K562 (cell line): ENCODE data around the gene SLC6A16. TPM values are rescaled to one million over a fixed set of nuclear protein-coding genes. Genes with fewer than 3 reads are reported as not detected.
A peak's percentile ranks its signal among the peaks of the same experiment; 100 is the strongest.

Experiments used
- DIDO1 ChIP-seq: fragments of 450-650 bp; IDR thresholded peaks from 2 replicates; pipeline ENCODE4 v1.6.1; 2016; ENCODE audit warnings: low read depth, missing biosample characterization, missing genetic modification characterization
- DMBX1 ChIP-seq: fragments of 250-450 bp; sonication (Bioruptor Pico); IDR thresholded peaks from 2 replicates; pipeline ENCODE4 v1.8.0; 2022; ENCODE audit warnings: inconsistent platforms, mild to moderate bottlenecking, moderate library complexity, borderline replicate concordance
- HNRNPL ChIP-seq: fragments of 200-400 bp; formaldehyde crosslinking; IDR thresholded peaks from 2 replicates; pipeline ENCODE4 v1.6.1; 2017; ENCODE audit warnings: low read depth, mild to moderate bottlenecking, low read length
- NCOA2 ChIP-seq, 2 experiments: fragments of 450-650 bp; IDR thresholded peaks; 2 replicates each; pipeline ENCODE4 v1.6.1; 2018; ENCODE audit warnings: mild to moderate bottlenecking in 2 of 2, moderate library complexity in 1 of 2; ENCODE audit not compliant: partially characterized antibody in 2 of 2
- PURB ChIP-seq: sonication (generic); formaldehyde crosslinking; IDR thresholded peaks from 2 replicates; pipeline ENCODE4 v1.9.0; 2021; ENCODE audit warnings: low read depth, mild to moderate bottlenecking, missing genetic modification reagents
- RNF2 ChIP-seq: sonication (generic); IDR thresholded peaks from 2 replicates; pipeline ENCODE4 v1.6.1; 2016
- SMARCE1 ChIP-seq: fragments of 450-650 bp; IDR thresholded peaks from 2 replicates; pipeline ENCODE4 v1.7.1; 2016; ENCODE audit warnings: mild to moderate bottlenecking
- ZNF695 ChIP-seq: fragments of 450-650 bp; formaldehyde crosslinking; IDR thresholded peaks from 2 replicates; pipeline ENCODE4 v1.4.0; 2020; ENCODE audit warnings: mild to moderate bottlenecking, moderate library complexity
- ZNF699 ChIP-seq: fragments of 250-450 bp; sonication (Bioruptor Pico); IDR thresholded peaks from 2 replicates; pipeline ENCODE4 v1.8.0; 2021; ENCODE audit warnings: mild to moderate bottlenecking, moderate library complexity; ENCODE audit not compliant: insufficient replicate concordance
- ZZZ3 ChIP-seq: fragments of 450-650 bp; IDR thresholded peaks from 2 replicates; pipeline ENCODE4 v1.6.1; 2016; ENCODE audit warnings: antibody characterized with exemption, mild to moderate bottlenecking, moderate library complexity
- polyA plus RNA-seq, 8 experiments: library from polyadenylated mRNA; depleted of rRNA in 4 of 8; stranded (reverse) in 5 of 8; unstranded in 3 of 8; fragments of >200 nt; fragmentation: Nextera tagmentation in 2 of 8; fragmentation: Illumina TruSeq in 1 of 8; extraction: Ambion mirVana in 2 of 8; extraction: Trizol in 1 of 8; gene quantifications; 2 replicates each; pipeline versions ENCODE4 v1.2.1 to v1.2.3, GENCODE V29; 2011 to 2014; ENCODE audit warnings: inconsistent platforms in 1 of 8, missing spikeins in 1 of 8
- total RNA-seq, 7 experiments: library from RNA; depleted of rRNA in 6 of 7; stranded (reverse); fragments of >200 nt in 6 of 7; fragmentation: Illumina TruSeq in 2 of 7; extraction: Trizol in 2 of 7; gene quantifications; 2 replicates each; pipeline versions ENCODE4 v1.2.1 to v1.2.3, GENCODE V29; 2011 to 2021; ENCODE audit warnings: low replicate concordance in 1 of 7
- TF ChIP-seq, protein P1 (sequence below): fragments of 450-650 bp; formaldehyde crosslinking; conservative IDR thresholded peaks from 2 replicates; pipeline ENCODE4 v1.4.0; 2022; ENCODE audit warnings: mild to moderate bottlenecking, missing genetic modification characterization
- TF ChIP-seq, protein P2 (sequence below), 2 experiments: fragments of 200-800 bp in 1 of 2; sonication (Bioruptor generic) in 1 of 2; sonication (generic) in 1 of 2; formaldehyde crosslinking in 1 of 2; IDR thresholded peaks in 1 of 2; conservative IDR thresholded peaks in 1 of 2; 2 replicates each; pipeline versions ENCODE4 v1.5.0 to v1.6.1; 2016 to 2020; ENCODE audit warnings: missing compliant biosample characterization in 1 of 2, missing genetic modification characterization in 1 of 2, missing genetic modification reagents in 1 of 2
- TF ChIP-seq, protein P3 (sequence below): fragments of 250-450 bp; sonication (Bioruptor Pico); IDR thresholded peaks from 2 replicates; pipeline ENCODE4 v1.4.0; 2020
- TF ChIP-seq, protein P4 (sequence below): fragments of 250-450 bp; sonication (Bioruptor Pico); IDR thresholded peaks from 2 replicates; pipeline ENCODE4 v1.4.0; 2020
- TF ChIP-seq, protein P5 (sequence below): IDR thresholded peaks from 2 replicates; pipeline ENCODE4 v1.6.1; 2016; ENCODE audit warnings: missing genetic modification characterization, missing compliant biosample characterization

Gene SLC6A16
- total and polyA plus RNA-seq, 9 of the 15 experiments (the other 6 are each of a cell fraction or from before 2014, with no cell fraction given), result 0.05 to 0.95 (median 0.36) TPM

DNA sequence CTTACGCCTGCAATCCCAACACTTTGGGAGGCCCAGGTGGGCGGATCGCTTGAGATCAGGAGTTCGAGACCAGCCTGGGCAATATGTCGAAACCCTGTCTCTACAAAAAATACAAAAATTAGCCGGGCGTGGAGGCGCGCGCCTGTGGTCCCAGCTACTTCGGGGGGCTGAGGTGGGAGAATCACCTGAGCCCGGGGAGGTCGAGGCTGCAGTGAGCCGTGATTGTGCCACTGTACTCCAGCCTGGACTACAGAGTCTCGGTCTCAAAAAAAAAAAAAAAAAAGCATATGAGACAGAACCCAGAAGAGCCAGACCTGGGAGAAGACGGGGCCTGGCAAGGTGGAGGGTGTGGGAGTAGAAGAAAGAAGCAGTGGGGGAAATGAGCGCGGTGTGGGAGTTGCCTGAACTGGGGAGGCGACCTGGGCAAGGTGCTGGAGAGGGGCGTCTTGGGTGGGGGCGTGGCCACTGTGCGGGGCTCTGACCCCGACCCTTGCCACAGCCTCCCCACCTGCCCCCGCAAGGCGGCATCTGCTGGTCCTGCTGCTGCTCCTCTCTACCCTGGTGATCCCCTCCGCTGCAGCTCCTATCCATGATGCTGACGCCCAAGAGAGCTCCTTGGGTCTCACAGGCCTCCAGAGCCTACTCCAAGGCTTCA lies 39.2 kb upstream of the SLC6A16 start (continued):
- TF ChIP-seq, protein P1, sequence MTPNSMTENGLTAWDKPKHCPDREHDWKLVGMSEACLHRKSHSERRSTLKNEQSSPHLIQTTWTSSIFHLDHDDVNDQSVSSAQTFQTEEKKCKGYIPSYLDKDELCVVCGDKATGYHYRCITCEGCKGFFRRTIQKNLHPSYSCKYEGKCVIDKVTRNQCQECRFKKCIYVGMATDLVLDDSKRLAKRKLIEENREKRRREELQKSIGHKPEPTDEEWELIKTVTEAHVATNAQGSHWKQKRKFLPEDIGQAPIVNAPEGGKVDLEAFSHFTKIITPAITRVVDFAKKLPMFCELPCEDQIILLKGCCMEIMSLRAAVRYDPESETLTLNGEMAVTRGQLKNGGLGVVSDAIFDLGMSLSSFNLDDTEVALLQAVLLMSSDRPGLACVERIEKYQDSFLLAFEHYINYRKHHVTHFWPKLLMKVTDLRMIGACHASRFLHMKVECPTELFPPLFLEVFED, result no peak
- TF ChIP-seq, protein P2, sequence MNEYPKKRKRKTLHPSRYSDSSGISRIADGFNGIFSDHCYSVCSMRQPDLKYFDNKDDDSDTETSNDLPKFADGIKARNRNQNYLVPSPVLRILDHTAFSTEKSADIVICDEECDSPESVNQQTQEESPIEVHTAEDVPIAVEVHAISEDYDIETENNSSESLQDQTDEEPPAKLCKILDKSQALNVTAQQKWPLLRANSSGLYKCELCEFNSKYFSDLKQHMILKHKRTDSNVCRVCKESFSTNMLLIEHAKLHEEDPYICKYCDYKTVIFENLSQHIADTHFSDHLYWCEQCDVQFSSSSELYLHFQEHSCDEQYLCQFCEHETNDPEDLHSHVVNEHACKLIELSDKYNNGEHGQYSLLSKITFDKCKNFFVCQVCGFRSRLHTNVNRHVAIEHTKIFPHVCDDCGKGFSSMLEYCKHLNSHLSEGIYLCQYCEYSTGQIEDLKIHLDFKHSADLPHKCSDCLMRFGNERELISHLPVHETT (CRISPR knock-in tag; conservative IDR thresholded peaks at IDR 0.05 in 1 of 2, IDR thresholded peaks at IDR 0.05 in 1 of 2), result 0 out of 4 replicates have a peak, but pooled peaks of 1 of the 2 experiments have one; percentile 55
- no peak for TF ChIP-seq HNRNPL
- TF ChIP-seq, protein P3, sequence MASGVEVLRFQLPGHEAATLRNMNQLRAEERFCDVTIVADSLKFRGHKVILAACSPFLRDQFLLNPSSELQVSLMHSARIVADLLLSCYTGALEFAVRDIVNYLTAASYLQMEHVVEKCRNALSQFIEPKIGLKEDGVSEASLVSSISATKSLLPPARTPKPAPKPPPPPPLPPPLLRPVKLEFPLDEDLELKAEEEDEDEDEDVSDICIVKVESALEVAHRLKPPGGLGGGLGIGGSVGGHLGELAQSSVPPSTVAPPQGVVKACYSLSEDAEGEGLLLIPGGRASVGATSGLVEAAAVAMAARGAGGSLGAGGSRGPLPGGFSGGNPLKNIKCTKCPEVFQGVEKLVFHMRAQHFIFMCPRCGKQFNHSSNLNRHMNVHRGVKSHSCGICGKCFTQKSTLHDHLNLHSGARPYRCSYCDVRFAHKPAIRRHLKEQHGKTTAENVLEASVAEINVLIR (CRISPR knock-in tag), result no peak
- no peak for TF ChIP-seq ZNF699 (CRISPR knock-in tag)
- no peak for TF ChIP-seq DIDO1
- no peak for TF ChIP-seq DMBX1 (CRISPR knock-in tag)
- TF ChIP-seq NCOA2 (IDR thresholded peaks at IDR 0.05; ENCODE audit: partially characterized antibody in 2 of 2), result no peak
- TF ChIP-seq ZZZ3, result no peak
- TF ChIP-seq, protein P4, sequence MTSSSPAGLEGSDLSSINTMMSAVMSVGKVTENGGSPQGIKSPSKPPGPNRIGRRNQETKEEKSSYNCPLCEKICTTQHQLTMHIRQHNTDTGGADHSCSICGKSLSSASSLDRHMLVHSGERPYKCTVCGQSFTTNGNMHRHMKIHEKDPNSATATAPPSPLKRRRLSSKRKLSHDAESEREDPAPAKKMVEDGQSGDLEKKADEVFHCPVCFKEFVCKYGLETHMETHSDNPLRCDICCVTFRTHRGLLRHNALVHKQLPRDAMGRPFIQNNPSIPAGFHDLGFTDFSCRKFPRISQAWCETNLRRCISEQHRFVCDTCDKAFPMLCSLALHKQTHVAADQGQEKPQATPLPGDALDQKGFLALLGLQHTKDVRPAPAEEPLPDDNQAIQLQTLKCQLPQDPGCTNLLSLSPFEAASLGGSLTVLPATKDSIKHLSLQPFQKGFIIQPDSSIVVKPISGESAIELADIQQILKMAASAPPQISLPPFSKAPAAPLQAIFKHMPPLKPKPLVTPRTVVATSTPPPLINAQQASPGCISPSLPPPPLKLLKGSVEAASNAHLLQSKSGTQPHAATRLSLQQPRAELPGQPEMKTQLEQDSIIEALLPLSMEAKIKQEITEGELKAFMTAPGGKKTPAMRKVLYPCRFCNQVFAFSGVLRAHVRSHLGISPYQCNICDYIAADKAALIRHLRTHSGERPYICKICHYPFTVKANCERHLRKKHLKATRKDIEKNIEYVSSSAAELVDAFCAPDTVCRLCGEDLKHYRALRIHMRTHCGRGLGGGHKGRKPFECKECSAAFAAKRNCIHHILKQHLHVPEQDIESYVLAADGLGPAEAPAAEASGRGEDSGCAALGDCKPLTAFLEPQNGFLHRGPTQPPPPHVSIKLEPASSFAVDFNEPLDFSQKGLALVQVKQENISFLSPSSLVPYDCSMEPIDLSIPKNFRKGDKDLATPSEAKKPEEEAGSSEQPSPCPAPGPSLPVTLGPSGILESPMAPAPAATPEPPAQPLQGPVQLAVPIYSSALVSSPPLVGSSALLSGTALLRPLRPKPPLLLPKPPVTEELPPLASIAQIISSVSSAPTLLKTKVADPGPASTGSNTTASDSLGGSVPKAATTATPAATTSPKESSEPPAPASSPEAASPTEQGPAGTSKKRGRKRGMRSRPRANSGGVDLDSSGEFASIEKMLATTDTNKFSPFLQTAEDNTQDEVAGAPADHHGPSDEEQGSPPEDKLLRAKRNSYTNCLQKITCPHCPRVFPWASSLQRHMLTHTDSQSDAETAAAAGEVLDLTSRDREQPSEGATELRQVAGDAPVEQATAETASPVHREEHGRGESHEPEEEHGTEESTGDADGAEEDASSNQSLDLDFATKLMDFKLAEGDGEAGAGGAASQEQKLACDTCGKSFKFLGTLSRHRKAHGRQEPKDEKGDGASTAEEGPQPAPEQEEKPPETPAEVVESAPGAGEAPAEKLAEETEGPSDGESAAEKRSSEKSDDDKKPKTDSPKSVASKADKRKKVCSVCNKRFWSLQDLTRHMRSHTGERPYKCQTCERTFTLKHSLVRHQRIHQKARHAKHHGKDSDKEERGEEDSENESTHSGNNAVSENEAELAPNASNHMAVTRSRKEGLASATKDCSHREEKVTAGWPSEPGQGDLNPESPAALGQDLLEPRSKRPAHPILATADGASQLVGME (CRISPR knock-in tag), result no peak
- TF ChIP-seq ZNF695 (CRISPR knock-in tag), result no peak
- TF ChIP-seq PURB (CRISPR knock-in tag), result no peak
- 0 out of 2 replicates have a peak, but pooled peaks have one; percentile 66 for TF ChIP-seq SMARCE1
- no peak for TF ChIP-seq RNF2
- TF ChIP-seq, protein P5, sequence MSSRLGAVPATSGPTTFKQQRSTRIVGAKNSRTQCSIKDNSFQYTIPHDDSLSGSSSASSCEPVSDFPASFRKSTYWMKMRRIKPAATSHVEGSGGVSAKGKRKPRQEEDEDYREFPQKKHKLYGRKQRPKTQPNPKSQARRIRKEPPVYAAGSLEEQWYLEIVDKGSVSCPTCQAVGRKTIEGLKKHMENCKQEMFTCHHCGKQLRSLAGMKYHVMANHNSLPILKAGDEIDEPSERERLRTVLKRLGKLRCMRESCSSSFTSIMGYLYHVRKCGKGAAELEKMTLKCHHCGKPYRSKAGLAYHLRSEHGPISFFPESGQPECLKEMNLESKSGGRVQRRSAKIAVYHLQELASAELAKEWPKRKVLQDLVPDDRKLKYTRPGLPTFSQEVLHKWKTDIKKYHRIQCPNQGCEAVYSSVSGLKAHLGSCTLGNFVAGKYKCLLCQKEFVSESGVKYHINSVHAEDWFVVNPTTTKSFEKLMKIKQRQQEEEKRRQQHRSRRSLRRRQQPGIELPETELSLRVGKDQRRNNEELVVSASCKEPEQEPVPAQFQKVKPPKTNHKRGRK (tag), result peak; percentile 74
